Glomerular endothelial cell (primary cell): ENCODE results near the gene SLC7A11. TPM values are rescaled to one million over a fixed set of nuclear protein-coding genes. Genes with fewer than 3 reads are reported as not detected.

Source experiments
- DNase-seq: peaks from one replicate; pipeline ENCODE4 v3.0.0-alpha.2; 2011; ENCODE audit warnings: low read depth, low spot score; ENCODE audit errors: extremely low read depth
- total RNA-seq: library from RNA; depleted of rRNA; stranded (reverse); fragments of >200 nt; gene quantifications from 2 replicates; pipeline ENCODE4 v1.2.3, GENCODE V29; 2015

The SLC7A11 gene
- total RNA-seq, 1 donor from 2014 or later, result 28.0 TPM

DNA sequence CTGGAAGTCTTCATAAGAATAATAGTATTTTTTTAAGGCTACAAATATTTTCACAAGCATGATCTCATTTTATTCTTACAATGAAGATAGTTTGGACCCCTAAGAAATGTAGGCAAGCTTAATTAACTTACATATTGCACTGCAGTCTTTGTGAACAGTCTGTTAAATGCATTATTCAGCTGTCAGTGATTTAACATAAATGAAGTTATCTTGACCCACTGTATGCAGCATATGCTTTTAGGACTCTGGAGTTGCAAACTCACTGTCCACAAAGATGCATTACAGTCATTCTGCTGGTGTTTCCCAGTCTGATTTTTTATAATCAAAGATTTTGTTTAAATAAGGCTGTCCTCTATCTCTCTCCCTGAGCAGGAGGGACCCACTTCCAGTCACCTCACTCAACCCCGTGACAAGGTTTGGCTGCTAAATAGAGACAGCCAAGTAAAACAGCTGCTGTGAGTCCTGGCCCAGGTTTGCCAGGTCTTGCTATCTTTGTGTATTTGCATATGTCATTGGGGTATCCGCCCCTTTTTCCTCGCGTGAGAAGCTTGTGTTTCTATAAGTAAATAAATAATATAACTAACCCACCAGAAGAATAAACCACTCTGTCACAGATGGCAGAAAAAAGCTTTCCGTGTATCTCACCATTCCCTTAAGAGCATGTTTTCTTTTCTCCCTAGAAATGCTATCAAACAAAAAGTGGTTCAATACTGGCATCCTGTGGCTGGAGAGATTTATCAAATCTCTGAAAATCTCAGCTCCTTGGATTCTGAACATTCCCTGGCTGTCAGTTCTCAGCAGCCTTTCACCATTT, 67.0 kb downstream of the SLC7A11 start:
- no peak for DNase-seq

DNA sequence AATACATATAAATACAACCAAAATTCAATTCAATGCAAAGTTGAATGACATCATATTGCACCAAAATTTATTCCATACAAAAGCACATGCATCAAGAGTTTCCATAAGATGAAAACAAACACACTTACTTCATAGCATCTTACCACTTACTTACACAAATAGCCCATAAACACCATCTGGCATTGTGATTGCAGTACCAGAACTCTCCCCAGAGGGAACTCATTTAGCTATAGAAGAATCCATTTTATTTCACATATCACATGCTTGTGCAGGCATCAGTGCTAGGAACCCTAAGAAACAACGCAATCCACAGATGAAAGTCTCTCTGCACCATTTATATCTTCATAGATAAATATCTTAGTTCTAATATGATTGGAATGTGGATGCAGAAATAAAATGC, 77.9 kb downstream of the SLC7A11 start:
- DNase-seq, result no peak

DNA sequence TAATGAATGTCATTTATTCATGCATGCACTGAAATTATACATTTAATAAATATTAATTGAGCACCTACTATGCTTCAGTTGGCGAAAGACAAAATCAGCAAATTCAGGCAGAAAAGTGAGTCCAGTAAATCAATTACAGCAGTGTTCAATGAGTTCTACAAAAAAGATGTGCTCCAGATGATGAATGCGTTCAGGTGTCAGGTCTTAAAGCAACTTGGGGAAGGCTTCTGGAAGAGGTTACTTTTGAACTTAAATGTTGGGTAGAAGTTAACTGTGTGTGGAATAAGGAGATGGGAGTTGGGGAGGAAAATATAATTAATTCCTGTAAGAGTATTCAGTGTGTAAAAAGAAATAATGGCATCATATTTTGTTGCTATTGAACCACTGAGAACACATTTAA, 79.0 kb downstream of the SLC7A11 start:
- DNase-seq, result no peak

DNA sequence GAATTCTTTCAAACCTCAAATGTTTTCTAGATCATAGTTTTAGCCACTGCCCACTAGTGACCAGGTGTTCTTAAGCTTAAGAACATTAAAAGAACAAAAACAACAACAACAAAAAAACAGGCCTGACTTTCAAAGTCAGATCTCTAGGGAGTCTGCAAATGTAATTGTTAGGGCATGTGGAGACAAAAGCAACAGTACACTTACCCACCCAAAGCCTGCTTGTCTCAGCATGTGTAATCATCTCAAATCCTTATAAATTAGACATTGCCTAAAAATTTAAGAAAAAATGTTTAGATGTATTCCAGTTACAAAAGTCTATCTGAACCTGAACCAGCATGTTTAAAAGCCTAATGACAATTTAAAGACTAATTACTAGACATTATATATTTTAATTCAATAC, 79.9 kb downstream of the SLC7A11 start:
- no peak for DNase-seq

DNA sequence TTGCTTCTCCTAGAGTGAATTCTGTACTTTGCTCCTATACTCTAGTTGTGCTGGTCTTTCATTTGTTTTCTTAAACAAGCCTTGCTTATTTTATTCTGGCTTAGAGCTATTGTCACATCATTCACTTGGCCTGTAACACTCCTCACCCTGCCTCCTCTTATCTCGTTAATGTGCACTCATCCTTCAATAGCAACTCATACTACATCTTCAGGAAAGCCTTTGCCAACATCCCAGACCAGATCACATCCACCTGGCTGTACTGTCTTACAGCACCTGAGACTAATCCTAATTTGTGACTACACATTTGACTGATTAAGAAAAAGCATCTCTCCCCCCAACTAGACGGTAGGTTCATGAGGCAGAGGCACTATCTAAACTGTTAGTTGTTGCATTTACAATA, 80.8 kb downstream of the SLC7A11 start:
- DNase-seq, result no peak

DNA sequence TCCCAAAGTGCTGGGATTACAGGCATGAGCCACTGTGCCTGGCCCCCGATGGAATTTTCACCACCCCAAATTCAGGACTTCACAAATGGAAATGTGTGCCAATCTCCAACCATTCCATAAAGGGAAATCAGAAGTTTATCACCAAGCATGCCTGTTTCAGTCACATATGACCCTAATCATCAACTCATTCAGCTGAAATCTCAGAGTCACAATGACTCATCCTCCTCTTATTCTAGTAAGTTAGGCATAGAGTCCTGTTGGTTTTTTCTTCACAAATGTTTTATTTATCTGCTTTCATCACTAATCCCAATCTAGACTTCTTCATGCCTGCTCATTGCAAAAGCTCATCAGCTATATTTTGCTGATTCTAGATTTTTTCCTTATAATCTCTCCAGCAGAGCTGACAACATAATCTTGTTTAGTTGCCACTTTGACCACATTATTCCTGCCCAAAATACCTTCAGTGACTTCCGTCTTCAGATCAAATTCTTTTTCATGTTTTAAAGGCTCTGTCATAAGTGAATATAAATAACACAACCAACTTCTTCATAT, 83.3 kb downstream of the SLC7A11 start:
- DNase-seq, result no peak

DNA sequence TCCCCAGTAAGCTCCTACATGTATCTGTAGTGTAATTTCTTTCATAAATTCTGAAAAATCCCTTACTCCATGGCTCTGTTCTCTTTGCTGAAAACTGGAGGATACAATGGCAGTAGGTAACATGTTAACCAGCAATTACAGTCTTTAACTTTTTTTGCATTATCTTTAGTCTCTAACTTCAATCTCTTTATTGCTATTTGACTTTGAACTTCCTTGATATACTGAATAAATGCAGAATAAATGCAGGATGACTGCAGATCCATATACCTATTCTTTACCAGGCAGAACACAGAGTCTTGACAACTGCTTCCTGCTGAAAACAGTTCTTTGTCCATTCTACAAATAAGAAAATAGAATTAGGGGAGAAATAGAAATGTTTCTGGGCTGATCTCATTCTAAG, 101.3 kb downstream of the SLC7A11 start:
- DNase-seq, result no peak

DNA sequence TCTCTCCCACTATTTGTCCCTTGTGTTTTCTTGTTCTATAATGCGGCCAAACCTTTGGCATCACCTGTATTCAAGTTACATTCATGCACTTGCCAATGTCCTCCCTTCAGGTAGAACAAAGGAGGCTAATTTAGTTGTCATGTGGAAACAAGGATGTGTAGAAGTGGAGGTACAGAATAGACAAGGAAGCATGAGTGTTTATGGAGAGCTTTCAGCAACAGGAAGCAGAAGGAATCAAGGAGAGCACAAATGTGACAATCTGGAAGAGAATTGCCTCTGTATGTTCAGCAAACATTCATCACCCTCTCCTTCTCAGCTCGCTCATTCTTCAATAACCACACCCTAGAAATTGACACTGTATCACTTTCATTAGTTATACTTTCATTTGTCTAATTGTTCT, 103.4 kb downstream of the SLC7A11 start:
- DNase-seq, result no peak

DNA sequence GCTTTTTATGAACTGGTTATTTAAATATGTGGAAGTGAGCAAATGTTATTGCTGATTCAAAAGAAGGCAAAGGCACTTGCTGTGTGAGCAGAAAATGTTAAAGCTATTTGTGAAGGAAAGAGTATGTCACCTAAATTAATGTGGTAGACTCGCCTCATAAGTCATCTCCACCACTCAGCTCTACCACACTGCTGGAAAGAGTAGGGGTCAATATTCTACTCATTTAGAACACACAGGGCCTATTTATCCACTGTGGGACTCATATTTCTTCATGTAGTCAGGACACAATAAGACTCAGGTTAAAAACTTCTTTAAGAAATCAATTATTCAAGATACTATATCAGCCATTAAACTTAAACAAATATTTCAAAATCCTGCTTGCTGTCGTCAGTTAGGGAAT, 106.5 kb downstream of the SLC7A11 start:
- no peak for DNase-seq

DNA sequence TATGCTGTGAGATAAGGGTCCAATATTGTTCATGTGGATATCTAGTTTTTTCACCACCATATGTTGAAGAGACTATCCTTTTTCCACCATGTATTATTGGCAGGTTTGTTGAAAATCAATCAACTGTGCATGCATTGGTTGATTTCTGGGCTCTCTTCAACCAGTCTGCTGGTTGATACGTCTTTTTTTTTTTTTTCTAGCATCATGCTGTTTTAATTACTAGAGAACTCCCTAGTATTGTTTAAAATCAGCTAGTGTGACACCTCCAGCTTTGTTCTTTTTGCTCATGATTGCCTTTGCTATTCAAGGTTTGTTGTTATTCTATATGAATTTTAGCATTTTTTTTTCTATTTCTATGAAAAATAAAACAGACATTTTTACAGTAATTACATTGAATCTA, 123.9 kb downstream of the SLC7A11 start:
- DNase-seq, result no peak

DNA sequence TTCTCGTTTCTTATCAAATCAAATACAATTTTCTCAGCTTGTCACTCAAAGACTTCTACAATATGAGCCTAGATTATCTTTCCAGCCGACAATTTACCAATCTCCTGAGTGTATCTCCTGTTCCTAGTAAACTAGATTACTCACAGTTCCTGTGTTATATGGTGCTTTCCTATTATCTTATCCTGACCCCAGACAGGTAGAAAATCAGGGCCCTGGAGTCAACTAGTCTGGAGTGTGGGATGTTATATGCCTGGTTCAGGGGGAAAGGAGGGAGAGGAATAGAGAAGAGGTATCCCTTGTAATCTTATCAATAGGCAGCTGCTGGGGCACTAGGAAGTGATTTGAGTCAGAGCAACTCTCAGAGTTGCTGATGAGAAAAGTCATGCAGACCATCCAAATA, 127.1 kb downstream of the SLC7A11 start:
- no peak for DNase-seq

DNA sequence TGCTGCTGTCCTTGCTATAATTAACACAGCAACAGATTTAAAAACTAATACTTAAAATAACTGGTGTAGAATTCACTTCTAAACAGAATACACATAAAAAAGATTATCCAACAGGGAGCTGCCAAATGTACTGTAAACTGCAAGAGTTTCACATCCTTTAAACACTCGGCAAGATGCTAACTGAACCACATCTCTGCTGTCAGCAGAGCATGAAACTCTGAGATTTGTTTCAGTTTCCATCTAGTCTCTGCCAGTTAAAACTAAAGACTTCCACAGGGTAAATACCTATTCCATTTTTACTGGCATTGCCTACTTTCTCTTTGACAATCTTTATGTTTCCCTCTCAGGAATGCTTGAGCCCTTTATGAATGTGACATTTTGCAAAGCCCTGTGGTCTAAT, 127.7 kb downstream of the SLC7A11 start:
- DNase-seq, result no peak
